ENCODE results near the gene HIVEP3.
A peak's percentile ranks its signal among the peaks of the same experiment; 100 is the strongest.

HIVEP3 gene

DNA sequence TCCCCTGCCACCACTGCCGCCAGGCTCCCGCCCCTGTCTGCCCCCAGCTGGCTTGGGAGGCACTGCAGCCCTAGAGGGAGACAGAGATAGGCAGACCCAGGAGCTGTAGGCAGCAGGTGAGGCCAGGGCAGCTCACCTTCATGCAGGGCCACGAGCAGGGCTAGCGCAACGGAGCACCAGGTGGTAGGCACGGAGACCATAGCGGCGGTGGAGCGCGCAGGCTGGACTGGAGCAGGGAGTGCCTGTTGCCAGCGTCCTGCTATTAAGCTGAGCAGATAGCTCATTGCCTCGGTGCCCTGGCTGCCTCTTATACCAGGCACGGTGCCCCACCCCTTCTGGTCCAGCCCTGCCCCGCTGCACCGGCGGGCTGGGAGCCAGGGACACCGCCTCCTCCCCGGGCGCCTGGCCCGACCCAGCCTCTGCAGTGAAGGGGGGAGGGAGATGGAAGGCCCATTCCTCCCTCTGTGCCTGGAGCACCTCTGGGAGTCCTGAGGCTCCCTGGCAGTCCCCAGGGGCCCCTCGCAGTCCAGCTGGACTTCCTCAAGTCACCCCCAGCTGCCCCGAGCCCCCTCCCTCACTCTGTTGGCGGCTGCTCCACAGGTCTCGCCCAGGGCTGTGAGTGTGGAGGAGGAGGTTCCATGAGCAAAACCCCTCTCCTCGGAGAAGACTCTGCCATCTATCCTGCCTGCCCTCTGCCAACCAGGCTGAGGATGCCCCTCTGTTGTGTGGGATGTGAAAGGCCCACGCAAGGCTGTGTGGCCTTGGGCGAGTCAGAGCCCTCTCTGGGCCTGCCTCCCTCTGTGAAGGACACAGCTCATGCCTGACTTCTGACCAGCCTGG, 434.1 kb downstream of the HIVEP3 start, which contains the start of gene EDN2:
Gene EDN2, minus strand, starts transcription at position 282 of the 840 bp plus-strand sequence. Its CDS starts 82 bp downstream, at position 200.
- TF ChIP-seq CTCF (conservative IDR thresholded peaks at IDR 0.05; ENCODE audit: low read depth, low read length), result peak; percentile 60
- no peak for DNase-seq (ENCODE audit: low read depth)
- H3K4me3 ChIP-seq (ENCODE audit: low read length), result peak within 1 kb of the TSS; percentile 24

DNA sequence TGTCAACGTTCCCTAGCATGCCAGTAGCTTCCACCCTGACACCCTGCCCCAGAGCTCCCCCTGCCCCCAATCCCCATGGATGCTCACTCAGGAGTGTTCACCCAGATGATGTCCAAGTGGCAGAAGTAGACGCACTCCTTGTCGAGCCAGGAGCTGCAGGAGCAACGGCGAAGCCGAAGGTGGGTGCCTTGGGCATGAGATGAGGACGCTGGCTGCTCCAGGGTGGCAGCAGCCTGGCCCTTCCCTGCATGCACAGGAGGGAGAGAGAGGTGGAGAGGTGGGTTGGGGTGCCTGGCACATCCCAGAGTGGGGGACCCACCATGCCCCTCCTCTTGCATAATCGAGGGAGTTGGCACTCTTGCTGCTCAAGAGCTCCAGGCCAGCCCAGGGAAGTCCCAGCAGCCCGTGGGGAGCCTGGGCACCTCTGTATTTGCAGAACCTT, 434.7 kb downstream of the HIVEP3 start:
- no peak for TF ChIP-seq CTCF (conservative IDR thresholded peaks at IDR 0.05; ENCODE audit: low read depth, low read length)
- no peak for DNase-seq (ENCODE audit: low read depth)
- H3K4me3 ChIP-seq (ENCODE audit: low read length), result peak overlapping the region; percentile 24

GRCh38 chr1:41483001-41483850, 435.5 kb downstream of the HIVEP3 start:
- DNase-seq (ENCODE audit: low read depth), result no peak
- peak overlapping the region; percentile 24 for H3K4me3 ChIP-seq (ENCODE audit: low read length)
- no peak for TF ChIP-seq CTCF (conservative IDR thresholded peaks at IDR 0.05; ENCODE audit: low read depth, low read length)

GRCh38 chr1:41482001-41482765, 436.5 kb downstream of the HIVEP3 start:
- no peak for TF ChIP-seq CTCF (conservative IDR thresholded peaks at IDR 0.05; ENCODE audit: low read depth, low read length)
- DNase-seq (ENCODE audit: low read depth), result no peak

GRCh38 chr1:41481109-41481775, 437.5 kb downstream of the HIVEP3 start:
- no peak for TF ChIP-seq CTCF (conservative IDR thresholded peaks at IDR 0.05; ENCODE audit: low read depth, low read length)
- H3K4me3 ChIP-seq (ENCODE audit: low read length), result no peak overlapping the region
- no peak for DNase-seq (ENCODE audit: low read depth)

More at GRCh38 chr1:41482001-41482765, 436.5 kb downstream of the HIVEP3 start:
- H3K4me3 ChIP-seq (ENCODE audit: low read length), result no peak overlapping the region

Measured in retinal pigment epithelial cell (primary cell).